ENCODE measurements around the gene PTPRJ.

DNA sequence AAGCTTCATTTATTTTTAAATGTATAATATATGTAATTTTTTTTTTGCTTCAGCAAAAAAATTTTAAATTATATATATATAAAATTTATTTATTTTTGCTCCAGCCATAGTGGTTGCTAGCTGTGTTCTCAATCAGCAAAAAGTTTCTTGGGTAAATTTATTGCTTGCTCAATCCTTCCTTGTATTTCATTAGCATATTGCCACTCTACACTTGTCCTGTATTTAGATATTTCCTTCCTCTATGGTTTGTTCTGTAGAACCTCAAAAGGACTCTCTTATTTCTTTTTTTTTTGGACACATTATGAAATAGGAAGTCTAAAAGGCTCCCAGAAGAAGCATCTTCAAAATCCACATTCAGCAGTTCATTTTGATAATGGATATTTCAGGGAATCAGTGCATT lies 2.3 kb downstream of the PTPRJ start:
- TF ChIP-seq CTCF (IDR thresholded peaks at IDR 0.05) (no peak), POLR2A (IDR thresholded peaks at IDR 0.05) (no peak)
